OCI-LY7 (cell line): ENCODE results near the gene BIRC2. TPM values are rescaled to one million over a fixed set of nuclear protein-coding genes. Genes with fewer than 3 reads are reported as not detected.

Experiments
- BruUV-seq: library from RNA; stranded (reverse); fragments of 400-500 nt; replicated peaks from 2 replicates; lab custom pipeline; 2021; lab: Mats Ljungman, UMichigan
- CTCF ChIA-PET: fragments of 300-600 bp; sonication (Branson Sonifier 250); formaldehyde crosslinking; loops from one replicate; lab custom pipeline; 2022; ENCODE audit warnings: antibody characterized with exemption; ENCODE audit not compliant: unreplicated experiment; lab: Charles Lee
- POLR2A ChIA-PET: fragments of 300-600 bp; sonication (Branson Sonifier 250); formaldehyde crosslinking; loops from one replicate; lab custom pipeline; 2022; ENCODE audit warnings: antibody characterized with exemption; lab: Charles Lee
- DNase-seq: peaks from one replicate; pipeline ENCODE4 v3.0.0-alpha.2; 2015; ENCODE audit warnings: low spot score
- H2AFZ ChIP-seq: fragments of 200-600 bp; sonication (generic), shearing (Covaris generic); 2 replicates; pipeline ENCODE4 v1.6.1; 2014; ENCODE audit warnings: mild to moderate bottlenecking, antibody characterized with exemption, low read length, moderate library complexity
- H3K27ac ChIP-seq: fragments of 200-600 bp; sonication (generic); 2 replicates; pipeline ENCODE4 v1.5.1; 2014; ENCODE audit warnings: mixed run types, low read depth, mild to moderate bottlenecking, moderate library complexity, low read length, inconsistent platforms; ENCODE audit not compliant: poor library complexity, severe bottlenecking
- H3K36me3 ChIP-seq: fragments of 200-600 bp; sonication (generic); 2 replicates; pipeline ENCODE4 v1.6.1; 2014; ENCODE audit warnings: mild to moderate bottlenecking, antibody characterized with exemption, low read length, moderate library complexity, mixed read lengths; ENCODE audit not compliant: insufficient read depth
- H3K4me1 ChIP-seq: fragments of 200-600 bp; sonication (generic); 2 replicates; pipeline ENCODE4 v1.5.1; 2014; ENCODE audit warnings: mild to moderate bottlenecking, low read length; ENCODE audit not compliant: insufficient read depth, poor library complexity, severe bottlenecking
- H3K4me2 ChIP-seq: fragments of 200-600 bp; sonication (generic); 2 replicates; pipeline ENCODE4 v1.6.1; 2014; ENCODE audit warnings: mild to moderate bottlenecking, low read length
- H3K4me3 ChIP-seq: fragments of 200-600 bp; sonication (generic); 2 replicates; pipeline ENCODE4 v1.5.1; 2014; ENCODE audit warnings: mild to moderate bottlenecking, low read depth, low read length; ENCODE audit not compliant: poor library complexity, severe bottlenecking
- H3K79me2 ChIP-seq: fragments of 200-600 bp; sonication (generic); 2 replicates; pipeline ENCODE4 v1.6.1; 2016; ENCODE audit warnings: low read depth, mild to moderate bottlenecking, low read length, moderate library complexity, mixed read lengths; ENCODE audit not compliant: insufficient read depth
- H3K9me2 ChIP-seq: fragments of 200-600 bp; sonication (generic); 2 replicates; pipeline ENCODE4 v1.6.1; 2016; ENCODE audit warnings: mild to moderate bottlenecking, low read length, mixed read lengths; ENCODE audit not compliant: insufficient read depth
- H3K9me3 ChIP-seq: fragments of 200-600 bp; sonication (generic); 2 replicates; pipeline ENCODE4 v1.6.1; 2014; ENCODE audit warnings: mild to moderate bottlenecking, mixed run types, low read length, mixed read lengths
- H4K20me1 ChIP-seq: fragments of 200-600 bp; sonication (generic); 2 replicates; pipeline ENCODE4 v1.6.1; 2014; ENCODE audit warnings: mild to moderate bottlenecking, antibody characterized with exemption, low read length, moderate library complexity, mixed read lengths; ENCODE audit not compliant: insufficient read depth
- EZH2phosphoT487 ChIP-seq: fragments of 200-600 bp; sonication (generic); IDR thresholded peaks from 2 replicates; pipeline ENCODE4 v1.6.1; 2018; ENCODE audit warnings: low read depth, borderline replicate concordance, mild to moderate bottlenecking, mixed run types, antibody characterized with exemption, low read length, moderate library complexity, mixed read lengths
- intact Hi-C: fragments of 100-400 bp; cut with micrococcal nuclease; formaldehyde crosslinking; loops from one replicate; pipeline ENCODE4 v1.10.0; 2022; ENCODE audit not compliant: unreplicated experiment
- total RNA-seq, 2 experiments: library from RNA; depleted of rRNA in 1 of 2; stranded (reverse); fragments of >200 nt in 1 of 2; shearing (Covaris generic) in 1 of 2; gene quantifications; 2 replicates each; pipeline ENCODE4 v1.2.3, GENCODE V29; 2014 to 2022
- TF ChIP-seq, protein P1 (sequence below): fragments of 200-600 bp; sonication (generic); conservative IDR thresholded peaks from 2 replicates; pipeline ENCODE4 v1.5.1; 2014; ENCODE audit warnings: mild to moderate bottlenecking, antibody characterized with exemption, low read length, moderate library complexity, mixed read lengths

Gene BIRC2
- total RNA-seq, 2 experiments from 2014 or later, result 36.1 to 38.0 TPM

- Histone ChIP-seq H3K4me3 (no peak overlapping the region), H3K9me3 (no peaks in the 10 kb centered on the region), H3K36me3 (peaks cover 69% of the 10 kb centered on the region), H2AFZ (no peak overlapping the region), H3K9me2 (no peaks in the 10 kb centered on the region), H3K4me1 (peaks cover 28% of the 10 kb centered on the region), H3K4me2 (no peak overlapping the region), H3K27ac (no peak overlapping the region), H4K20me1 (no peaks in the 10 kb centered on the region), H3K79me2 (peaks cover 4% of the 10 kb centered on the region)
- DNase-seq, result peak; percentile 74
- ChIA-PET CTCF (interaction anchor here (0.6 to 2.3 kb wide), 12 partner anchors 9 to 223 kb away, joined by 3 to 9 read pairs (median 3); no protein-coding TSS in a partner anchor), POLR2A (interaction anchor here (0.5 to 1.7 kb wide), 14 partner anchors 9 to 141 kb away, joined by 3 to 8 read pairs (median 3); partner anchors contain the start of gene TMEM123)
- TF ChIP-seq, protein P1, sequence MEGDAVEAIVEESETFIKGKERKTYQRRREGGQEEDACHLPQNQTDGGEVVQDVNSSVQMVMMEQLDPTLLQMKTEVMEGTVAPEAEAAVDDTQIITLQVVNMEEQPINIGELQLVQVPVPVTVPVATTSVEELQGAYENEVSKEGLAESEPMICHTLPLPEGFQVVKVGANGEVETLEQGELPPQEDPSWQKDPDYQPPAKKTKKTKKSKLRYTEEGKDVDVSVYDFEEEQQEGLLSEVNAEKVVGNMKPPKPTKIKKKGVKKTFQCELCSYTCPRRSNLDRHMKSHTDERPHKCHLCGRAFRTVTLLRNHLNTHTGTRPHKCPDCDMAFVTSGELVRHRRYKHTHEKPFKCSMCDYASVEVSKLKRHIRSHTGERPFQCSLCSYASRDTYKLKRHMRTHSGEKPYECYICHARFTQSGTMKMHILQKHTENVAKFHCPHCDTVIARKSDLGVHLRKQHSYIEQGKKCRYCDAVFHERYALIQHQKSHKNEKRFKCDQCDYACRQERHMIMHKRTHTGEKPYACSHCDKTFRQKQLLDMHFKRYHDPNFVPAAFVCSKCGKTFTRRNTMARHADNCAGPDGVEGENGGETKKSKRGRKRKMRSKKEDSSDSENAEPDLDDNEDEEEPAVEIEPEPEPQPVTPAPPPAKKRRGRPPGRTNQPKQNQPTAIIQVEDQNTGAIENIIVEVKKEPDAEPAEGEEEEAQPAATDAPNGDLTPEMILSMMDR, result peak; percentile 95
- no peak for TF ChIP-seq EZH2phosphoT487
- intact Hi-C loops, result loop anchor here (1.0 to 5.0 kb wide), 4 partner anchors 39 to 221 kb away; no protein-coding TSS in a partner anchor
- BruUV-seq, result no TSS peak
These were observed 43.9 kb downstream of the BIRC2 start for GRCh38 chr11:102390667-102391465.

GRCh38 chr11:102391549-102392237 is 44.7 kb downstream of the BIRC2 start:
- Histone ChIP-seq H3K9me3 (no peaks in the 10 kb centered on the region), H3K79me2 (peaks cover 9% of the 10 kb centered on the region), H3K27ac (no peak overlapping the region), H3K4me2 (no peak overlapping the region), H3K4me1 (peaks cover 36% of the 10 kb centered on the region), H4K20me1 (no peaks in the 10 kb centered on the region), H2AFZ (no peak overlapping the region), H3K9me2 (no peaks in the 10 kb centered on the region), H3K4me3 (no peak overlapping the region), H3K36me3 (peaks cover 75% of the 10 kb centered on the region)
- DNase-seq, result no peak
- ChIA-PET CTCF (interaction anchor here (0.8 to 2.3 kb wide), 5 partner anchors 29 to 222 kb away, joined by 3 to 9 read pairs (median 6); no protein-coding TSS in a partner anchor), POLR2A (interaction anchor here (0.6 to 2.0 kb wide), 8 partner anchors 12 to 223 kb away, joined by 3 to 8 read pairs (median 3); no protein-coding TSS in a partner anchor)
- no TSS peak for BruUV-seq
- no peak for TF ChIP-seq EZH2phosphoT487
- TF ChIP-seq, protein P1, result no peak
- intact Hi-C loops, result loop anchor here (5.0 kb wide), 1 partner anchor 221 kb away; no protein-coding TSS in a partner anchor
